MM.1S (cell line): ENCODE results near the gene SERPINB1.

Source experiments
- EZH2 ChIP-seq: fragments of 300-600 bp; sonication (generic); optimal IDR thresholded peaks from 2 replicates; pipeline ENCODE3; 2017; ENCODE audit warnings: low read depth, mild to moderate bottlenecking, antibody characterized with exemption, low read length, mixed read lengths
- TF ChIP-seq, protein P1 (sequence below): fragments of 300-600 bp; sonication (generic); IDR thresholded peaks from 2 replicates; pipeline ENCODE4 v1.5.1; 2016; ENCODE audit warnings: antibody characterized with exemption, low read length, mixed read lengths

DNA sequence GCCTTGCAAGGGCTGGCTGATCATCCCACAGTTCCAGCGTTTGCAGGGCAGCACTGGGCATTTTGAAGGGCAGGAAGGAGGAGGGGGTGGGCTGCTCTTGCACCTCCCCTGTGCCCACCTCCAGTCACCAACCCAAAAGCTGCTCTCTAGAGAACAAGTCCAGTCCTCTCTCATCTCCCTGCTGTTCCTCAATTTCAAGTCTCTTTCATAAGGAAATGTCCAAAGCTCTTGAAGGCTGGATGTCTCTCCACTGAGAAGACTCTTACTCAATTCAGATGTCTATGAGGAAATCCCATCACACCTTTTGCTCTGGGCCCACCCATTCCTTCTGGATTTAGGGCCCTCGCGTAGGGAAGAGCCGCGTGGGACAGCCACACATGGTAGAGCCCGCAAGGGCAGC, 44.8 kb downstream of the SERPINB1 start:
- TF ChIP-seq, protein P1, sequence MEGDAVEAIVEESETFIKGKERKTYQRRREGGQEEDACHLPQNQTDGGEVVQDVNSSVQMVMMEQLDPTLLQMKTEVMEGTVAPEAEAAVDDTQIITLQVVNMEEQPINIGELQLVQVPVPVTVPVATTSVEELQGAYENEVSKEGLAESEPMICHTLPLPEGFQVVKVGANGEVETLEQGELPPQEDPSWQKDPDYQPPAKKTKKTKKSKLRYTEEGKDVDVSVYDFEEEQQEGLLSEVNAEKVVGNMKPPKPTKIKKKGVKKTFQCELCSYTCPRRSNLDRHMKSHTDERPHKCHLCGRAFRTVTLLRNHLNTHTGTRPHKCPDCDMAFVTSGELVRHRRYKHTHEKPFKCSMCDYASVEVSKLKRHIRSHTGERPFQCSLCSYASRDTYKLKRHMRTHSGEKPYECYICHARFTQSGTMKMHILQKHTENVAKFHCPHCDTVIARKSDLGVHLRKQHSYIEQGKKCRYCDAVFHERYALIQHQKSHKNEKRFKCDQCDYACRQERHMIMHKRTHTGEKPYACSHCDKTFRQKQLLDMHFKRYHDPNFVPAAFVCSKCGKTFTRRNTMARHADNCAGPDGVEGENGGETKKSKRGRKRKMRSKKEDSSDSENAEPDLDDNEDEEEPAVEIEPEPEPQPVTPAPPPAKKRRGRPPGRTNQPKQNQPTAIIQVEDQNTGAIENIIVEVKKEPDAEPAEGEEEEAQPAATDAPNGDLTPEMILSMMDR, result no peak
- TF ChIP-seq EZH2, result no peak
